HG02973 (cell line): ENCODE results near the gene MBTPS1.

Source experiments
- ATAC-seq: cut with Tn5 transposase; IDR thresholded peaks from one replicate; pipeline ENCODE4 v1.9.1; 2021; ENCODE audit warnings: moderate library complexity; ENCODE audit not compliant: unreplicated experiment

MBTPS1 gene

GRCh38 chr16:84116720-84117493, at the start of gene MBTPS1:
TSS of gene MBTPS1 (minus strand) at chr16:84116942. CDS start at chr16:84101783, 15,159 bp downstream.
- peak; percentile 92 for ATAC-seq

- no peak for ATAC-seq
These were observed 49.0 kb upstream of the MBTPS1 start for GRCh38 chr16:84165746-84166145.

GRCh38 chr16:84161801-84162200, 45.1 kb upstream of the MBTPS1 start:
- no peak for ATAC-seq

GRCh38 chr16:84161037-84161436, 44.3 kb upstream of the MBTPS1 start:
- no peak for ATAC-seq

GRCh38 chr16:84159800-84160199, 43.1 kb upstream of the MBTPS1 start:
- ATAC-seq = no peak

- no peak for ATAC-seq
These were observed 42.3 kb upstream of the MBTPS1 start for GRCh38 chr16:84159007-84159406.

- no peak for ATAC-seq
These were observed 39.6 kb upstream of the MBTPS1 start for GRCh38 chr16:84156342-84156784.

- ATAC-seq = no peak
These were observed 39.0 kb upstream of the MBTPS1 start for GRCh38 chr16:84155771-84156170.

- no peak for ATAC-seq
These were observed 38.5 kb upstream of the MBTPS1 start for GRCh38 chr16:84155226-84155625.

- no peak for ATAC-seq
These were observed 37.0 kb upstream of the MBTPS1 start for GRCh38 chr16:84153660-84154214.

- no peak for ATAC-seq
These were observed 34.2 kb upstream of the MBTPS1 start for GRCh38 chr16:84150926-84151325.

- ATAC-seq = peak; percentile 77
These were observed 28.3 kb upstream of the MBTPS1 start, which contains the start of the genes DNAAF1 and HSDL1 for GRCh38 chr16:84144859-84145639. TSS of gene DNAAF1 (plus strand) at chr16:84145308. CDS start at chr16:84145441, 133 bp downstream. TSS of gene HSDL1 (minus strand) at chr16:84145177. CDS start at chr16:84131321, 13,856 bp downstream.

GRCh38 chr16:84144209-84144858, 27.6 kb upstream of the MBTPS1 start:
- no peak for ATAC-seq

GRCh38 chr16:84143784-84144199, 27.1 kb upstream of the MBTPS1 start:
- ATAC-seq = no peak

GRCh38 chr16:84143081-84143480, 26.3 kb upstream of the MBTPS1 start:
- no peak for ATAC-seq

GRCh38 chr16:84141143-84141670, 24.5 kb upstream of the MBTPS1 start:
- ATAC-seq = no peak

- no peak for ATAC-seq
These were observed 23.0 kb upstream of the MBTPS1 start for GRCh38 chr16:84139628-84140258.

GRCh38 chr16:84138824-84139627, 22.3 kb upstream of the MBTPS1 start:
- no peak for ATAC-seq

GRCh38 chr16:84138500-84138823, 21.7 kb upstream of the MBTPS1 start:
- no peak for ATAC-seq
